Measurements from ENCODE around the gene FIGNL2.

The FIGNL2 gene

DNA sequence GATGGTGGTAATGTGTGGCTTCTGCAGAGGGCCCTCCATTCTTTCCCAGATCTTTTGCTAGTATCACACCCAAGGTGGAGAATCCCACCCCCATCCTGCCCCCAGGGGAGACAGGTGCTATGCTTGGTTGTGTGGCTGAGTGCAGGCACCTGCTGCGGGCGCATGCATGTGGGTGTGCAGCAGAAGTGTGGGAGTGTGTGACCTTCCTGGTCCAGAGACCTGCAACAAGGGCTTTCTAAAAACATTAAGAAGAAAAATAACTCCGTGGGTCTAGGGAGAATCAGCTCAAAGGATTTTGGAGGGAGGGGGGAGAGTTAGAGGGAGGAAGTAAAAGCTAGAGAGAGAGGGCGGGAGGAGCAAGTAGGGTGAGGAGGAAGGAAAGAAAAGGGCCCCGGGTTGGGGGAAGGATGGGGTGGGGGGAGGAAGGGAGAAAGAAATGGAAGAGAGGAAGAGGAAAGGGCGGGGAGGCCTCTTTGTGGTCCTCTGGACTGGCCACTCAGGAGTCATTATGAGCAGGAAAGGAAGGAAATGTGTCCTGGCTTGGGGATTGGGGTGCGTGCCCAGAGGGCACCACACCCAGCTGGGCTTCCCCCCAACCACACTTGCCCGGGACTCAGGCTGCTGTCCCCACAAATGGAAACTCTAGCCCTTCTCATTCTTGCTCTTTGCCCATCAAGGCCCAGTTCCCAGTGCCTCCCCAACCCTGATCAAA lies 3.1 kb upstream of the FIGNL2 start:
- DNase-seq, result no peak

DNA sequence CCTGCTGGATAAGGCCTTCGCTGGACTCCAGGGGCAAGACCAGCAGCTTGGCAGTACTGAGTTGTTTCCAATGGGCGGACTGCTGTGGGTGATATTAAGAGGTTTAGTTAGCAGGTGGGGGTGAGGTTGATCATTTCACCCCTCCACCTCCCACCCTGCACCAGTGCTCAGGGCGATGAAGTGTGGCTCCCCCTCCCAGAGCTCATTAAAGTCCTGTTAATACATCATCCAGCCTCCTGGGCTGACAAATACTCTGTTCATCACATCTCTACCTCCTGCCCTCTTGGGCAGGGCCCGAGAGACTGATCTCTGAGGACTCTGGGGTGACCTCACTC lies 2.4 kb upstream of the FIGNL2 start:
- no peak for DNase-seq

DNA sequence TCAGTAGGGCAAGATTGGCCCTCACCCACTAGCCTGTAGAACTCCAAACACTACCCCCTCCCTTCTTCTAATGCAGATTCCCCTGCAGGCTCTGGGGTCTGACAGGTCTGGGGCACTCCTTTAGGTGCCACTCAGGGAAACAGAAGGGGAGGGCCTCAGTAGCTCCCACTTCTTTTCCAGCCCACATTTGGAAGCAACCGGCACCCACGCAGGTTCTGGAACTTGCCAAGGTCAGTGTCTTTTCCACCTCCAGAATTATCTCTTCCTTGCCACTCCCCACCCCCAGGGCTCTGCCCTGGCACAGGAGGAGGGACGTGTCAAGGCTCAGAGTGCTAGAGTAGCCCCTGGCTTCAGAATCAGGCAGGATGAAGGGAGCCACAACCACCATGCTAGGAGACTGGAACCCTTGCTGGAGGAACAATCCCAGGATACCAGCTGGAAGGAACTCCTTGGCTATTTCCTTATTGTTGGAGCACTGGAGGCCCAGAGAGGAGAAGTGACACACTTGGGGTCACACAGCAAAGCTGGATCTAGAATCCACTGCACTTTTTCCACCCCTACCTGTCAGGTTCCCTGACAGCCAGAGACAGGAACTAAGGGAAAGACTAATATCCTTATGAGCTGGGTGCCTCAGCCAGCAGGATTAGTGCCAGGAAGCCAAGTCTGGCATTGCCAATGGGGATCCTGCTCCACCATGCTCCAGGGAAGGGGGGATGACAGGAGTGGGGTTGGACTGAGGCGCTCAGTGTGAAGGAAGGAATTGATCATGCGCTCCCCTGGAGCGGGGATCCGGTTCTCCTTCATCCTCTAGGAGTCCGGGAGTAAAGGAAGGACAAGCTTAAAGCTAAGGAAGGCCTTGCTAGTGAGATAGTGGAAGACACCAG lies 1.8 kb upstream of the FIGNL2 start:
- no peak for DNase-seq

DNA sequence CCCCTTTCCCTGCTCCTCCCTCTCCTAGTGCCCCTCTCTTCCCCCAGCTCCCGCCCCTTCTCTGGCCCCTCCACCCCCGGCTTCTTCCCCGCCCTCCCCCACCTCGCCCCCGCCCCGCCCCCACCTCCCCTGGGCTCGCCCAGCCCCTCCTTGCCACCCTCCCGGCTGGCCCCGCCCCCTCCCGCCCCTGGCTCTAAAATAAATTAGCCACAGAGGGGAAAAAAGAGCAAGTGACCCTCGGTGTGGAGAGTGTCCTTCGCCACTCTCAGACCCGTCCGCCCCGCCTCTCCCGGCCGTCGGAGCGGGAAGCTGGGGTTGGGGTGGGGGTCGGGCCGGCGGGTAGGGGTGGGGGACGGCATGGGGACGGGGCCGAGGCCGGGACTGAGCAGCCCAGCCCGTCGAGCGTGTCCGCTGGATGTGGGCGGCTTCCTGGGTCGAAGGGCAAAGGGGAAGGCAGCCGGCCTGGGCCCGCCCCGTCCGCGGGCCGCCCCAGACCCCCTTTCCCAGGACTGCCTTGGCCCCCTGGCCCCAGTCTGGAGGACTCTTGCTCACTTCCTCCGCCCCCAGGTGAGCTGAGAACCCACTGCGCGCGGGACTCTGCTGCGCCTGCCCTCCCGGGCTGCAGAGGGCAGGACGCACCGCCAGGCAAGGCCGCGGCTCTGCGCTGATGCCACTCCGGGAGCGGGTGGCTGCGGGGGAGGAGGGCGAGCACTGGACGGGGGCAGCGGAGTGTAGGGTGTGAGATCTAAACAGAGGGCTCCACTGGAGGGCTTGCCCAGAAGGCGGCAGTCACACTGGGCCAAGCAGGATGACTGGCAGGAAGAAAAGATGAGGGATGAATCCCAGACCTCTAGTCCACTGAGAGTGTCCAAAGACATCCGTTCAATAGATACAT lies 570 bp upstream of the FIGNL2 start:
- DNase-seq, result no peak

DNA sequence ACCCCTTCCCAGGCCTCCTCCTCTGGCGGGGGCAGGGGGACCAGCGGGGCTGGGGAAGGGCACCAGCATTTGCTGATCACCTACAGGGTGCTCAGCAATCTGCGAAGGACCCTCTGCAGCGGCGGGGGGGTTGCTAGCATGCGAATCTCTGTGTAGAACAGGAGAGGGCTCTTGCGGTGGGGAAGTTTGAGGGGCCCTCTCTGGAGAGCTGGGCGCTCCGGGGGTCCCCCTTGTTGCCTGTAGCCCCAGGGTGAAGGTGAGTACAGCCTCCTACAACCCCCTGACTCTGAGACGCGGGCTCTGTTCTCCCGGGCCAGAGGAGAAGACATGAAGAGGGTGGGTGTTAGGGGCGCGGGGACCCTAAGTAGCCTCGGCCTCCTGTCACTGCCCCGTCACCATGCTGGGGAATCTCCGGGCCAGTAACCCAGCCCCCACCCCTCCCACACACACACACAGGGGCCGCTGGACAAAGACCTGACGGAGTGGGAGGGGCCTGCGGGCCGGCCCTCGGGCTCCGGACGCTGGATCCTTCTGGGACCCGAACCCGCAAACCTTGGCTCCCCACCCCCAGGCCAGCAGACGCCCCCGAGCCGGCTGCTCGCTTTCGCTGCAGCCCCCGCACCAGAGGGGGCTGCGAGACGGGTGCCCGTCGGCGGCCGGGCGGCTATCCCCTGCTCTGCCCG lies 734 bp downstream of the FIGNL2 start:
- DNase-seq, result no peak

DNA sequence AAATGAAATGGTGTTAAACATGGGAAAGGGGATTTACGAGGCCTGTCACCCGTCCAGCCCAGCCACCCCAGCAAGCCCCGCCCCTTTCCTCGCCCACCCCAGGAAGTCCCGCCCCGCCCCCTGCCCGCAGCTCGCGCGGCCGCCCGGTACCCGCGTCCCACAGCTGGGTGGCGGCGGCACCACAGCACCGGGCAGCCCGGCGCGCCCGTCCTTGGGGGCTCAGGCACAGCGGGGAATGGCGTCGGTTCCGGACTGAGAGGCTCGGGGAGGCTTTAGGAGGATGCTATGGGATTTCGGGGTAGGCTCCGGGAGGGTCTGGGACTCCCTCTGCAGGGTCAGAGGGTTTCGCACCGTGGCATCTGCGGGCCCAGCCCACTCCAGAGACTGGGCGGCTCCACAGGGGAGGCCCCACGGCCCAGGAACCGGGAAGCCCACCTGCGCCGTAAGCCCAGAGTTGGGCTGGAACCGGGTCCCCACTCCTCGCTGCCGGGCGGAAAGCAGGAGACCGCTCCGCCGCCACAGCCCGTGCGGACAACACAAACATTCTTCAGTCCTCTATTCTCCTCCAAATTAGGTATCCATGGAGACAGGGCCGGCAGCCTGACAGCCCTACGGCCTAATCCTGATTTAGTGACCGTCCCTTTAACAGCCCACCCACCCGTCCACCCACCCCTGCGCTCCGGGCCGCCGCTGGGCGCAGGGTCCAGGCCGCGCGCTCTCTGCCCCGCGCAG lies 1.4 kb downstream of the FIGNL2 start:
- no peak for DNase-seq

DNA sequence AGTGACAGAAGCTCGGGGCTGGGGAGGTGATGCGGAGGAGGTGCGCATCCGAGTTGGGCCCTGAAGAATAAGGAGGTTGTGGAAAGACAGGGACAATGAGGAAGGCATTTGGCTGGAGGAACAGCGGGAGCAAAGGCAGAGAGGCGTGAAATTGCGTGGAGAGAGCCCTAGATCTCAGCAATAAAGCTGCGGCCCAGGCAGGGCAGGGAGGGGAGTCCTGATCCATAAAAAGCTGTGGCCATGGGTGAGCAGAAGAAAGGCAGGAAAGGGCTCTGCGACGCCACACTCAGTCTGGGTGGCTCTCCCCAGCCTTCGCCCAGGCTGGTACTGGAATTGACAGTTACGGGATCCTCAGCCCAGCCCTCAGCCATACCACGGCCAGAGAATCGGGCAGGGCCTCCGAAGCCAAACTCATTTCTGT lies 2.2 kb downstream of the FIGNL2 start:
- no peak for DNase-seq

DNA sequence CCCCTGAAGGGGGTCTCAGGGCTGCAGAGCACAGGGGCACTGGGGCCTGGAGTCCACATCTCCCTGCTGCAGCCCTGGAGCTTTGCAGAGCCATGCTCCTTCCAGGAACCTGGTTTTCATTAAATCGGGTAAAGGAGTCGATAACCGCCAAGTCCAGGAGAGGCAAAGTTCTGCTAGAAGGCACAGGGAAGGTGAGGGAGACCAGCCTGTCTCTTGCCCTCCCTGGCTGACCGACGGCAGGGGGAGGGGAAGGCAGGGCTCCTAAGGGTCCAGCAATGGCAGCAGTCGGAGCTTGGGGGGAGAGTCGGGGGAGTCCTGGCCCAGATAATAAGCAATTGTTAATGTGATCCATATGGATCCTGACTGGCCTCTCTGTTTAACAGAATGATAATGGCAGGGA lies 3.0 kb downstream of the FIGNL2 start:
- no peak for DNase-seq

DNA sequence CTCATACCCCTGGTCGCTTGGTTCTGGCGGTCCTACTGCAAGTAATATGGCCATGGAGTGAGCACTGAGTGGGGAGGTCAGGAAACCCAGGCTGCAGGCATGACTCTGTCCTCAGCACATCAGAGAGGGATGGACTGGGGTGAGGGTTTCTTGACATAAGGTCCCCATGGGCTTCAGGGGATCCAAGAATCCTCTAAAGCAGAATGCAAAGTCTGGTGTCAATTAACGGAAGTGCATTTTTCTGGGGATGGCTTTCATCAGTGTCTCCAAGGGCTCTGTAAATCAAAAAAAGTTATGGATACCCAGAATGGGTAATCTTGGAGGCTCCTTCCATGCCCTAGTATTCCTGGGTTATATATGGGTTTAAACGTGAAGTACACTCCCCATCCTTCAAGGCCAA lies 3.7 kb downstream of the FIGNL2 start:
- DNase-seq, result no peak

DNA sequence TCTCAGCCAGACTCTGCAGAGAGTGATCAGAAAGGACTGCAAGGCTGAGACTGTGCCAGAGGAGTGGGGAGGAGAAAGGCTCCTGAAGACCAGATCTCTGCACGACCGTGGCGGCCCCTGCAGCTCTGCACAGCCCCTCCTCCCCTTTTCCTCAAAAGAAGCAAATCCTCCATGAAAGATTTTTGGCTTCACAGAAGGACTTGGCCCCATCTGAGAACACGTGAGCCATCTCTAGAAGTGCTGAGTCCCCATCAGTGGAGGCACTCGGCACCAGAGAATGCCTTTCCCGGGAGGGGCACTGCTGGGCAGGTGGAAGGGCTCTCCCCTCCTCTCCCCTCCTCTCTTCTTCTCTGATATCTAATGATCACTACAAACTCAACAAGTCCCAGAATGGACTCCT lies 6.8 kb downstream of the FIGNL2 start:
- no peak for DNase-seq

DNA sequence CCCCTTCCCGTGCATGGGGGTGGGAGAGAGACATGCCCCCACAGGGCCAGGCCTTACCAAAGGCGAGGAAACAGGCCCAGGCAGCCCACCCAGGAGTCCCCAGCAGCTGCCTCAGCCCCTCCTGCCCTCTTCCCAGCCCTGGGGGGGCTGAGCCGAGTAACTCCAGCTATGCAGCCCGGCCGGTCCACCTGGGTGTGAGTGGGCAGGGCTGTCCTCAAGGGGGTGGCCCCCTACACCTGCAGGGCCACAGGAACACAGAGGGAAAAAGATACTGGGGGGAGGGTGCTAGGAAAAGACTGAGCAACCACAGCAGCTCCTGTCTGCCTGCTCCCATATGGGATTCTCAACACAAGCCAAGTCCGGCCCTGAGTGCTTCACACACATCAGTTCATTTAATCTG lies 7.6 kb downstream of the FIGNL2 start:
- DNase-seq, result no peak

DNA sequence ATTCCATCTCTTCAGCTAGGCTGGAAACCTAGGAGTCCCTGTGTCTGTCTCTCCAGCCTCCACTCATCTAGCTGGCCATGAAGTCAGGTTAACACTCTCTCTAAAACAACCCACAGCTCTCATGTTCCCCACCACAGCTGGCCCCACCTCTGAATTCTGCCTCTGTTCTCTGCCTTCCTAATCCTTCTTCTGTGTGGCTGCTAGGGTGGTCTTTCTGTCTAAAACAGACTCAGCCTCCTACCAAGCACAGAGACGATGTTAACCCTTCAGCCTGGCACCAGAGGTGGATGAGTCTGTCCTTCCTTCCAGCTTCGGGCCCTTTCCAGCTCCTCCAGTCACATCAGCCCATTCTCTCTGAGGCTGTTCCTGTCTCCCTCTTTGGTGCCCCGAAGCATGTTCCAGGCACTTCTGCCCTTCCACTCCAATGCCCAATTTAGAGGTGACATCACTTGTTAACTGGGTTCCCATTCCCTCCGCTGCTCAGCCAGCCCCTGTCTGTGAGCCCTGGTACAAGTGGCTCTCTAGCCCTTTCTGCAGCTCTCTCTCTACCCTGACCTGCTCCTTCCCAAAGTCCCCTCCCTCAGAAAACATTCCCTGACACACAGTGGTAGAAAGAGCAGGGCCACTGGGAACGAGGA lies 9.1 kb downstream of the FIGNL2 start:
- DNase-seq, result no peak

DNA sequence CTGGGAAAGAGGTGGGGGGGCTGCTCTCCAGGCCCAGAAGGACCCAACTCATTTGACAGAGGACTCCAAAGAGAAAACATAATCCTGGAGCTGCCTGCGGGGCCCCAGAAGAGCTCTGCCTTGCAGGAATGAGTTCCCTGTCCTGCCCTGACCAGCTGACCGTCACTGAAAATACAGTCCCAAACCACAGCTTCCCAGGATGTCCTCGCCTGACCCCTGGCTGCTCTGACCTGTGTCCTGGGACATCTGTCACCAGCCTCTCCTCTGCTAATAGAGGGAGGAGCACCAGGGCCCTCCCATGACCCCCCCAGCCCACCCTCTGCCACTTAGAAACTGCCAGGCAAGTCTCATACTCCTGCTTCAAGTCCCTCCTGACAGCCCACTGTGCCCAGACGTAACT lies 9.8 kb downstream of the FIGNL2 start:
- no peak for DNase-seq

DNA sequence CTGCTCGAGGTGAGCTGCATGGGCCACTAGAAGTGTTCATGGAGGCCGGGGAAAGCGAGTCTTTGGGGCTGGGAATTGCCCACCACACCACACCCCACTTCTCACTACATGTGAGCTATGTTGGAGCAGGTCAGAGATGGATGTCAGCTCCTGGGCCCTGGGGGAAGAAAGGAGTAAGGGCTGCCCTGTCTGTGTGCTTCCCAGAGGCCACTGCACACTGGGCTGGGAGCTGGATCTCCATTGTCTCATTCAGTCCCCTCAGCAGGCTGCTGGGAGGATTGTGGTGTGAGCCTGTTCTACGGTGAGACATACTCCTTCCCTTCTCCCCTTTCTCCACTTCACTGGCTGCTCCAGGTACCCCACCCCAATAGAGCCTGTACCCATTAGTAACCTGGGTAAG lies 10.5 kb downstream of the FIGNL2 start:
- DNase-seq, result no peak

DNA sequence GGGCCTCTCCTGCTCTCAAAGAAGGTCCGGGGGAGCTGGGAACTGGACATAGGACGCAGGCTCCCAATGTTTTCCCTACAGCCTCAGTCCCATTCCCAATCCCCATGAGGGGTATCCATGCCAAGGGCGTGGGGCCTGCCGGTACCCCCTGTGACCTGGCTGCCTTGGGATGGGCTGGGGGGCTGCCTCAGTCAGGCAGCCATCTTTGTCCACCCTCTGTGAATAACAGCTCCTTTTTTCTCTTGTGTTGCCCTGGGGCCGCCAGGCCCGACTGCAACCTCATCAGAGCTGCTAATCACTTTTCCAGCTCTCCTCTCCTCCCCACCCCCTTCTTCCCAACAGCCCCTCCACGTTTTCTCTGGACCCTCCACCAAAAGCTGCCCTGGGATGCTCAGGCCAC lies 11.2 kb downstream of the FIGNL2 start:
- DNase-seq, result no peak

DNA sequence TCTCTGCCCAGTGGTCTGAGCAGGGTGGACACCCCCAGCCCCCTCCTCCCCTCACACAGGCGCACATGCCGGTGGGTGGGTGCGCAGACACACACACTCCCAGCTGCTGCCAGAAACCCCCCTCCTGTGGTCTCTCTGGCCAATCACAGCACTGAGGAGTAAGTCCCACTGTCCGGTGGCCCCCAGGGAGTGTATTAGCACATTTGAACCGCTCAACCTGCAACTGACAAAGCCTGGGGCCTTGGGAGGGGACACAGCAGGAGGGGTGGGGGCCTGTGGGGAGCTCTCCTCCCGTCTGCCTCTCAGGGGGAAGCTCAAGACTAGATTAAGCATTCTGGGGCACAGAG lies 11.7 kb downstream of the FIGNL2 start:
- DNase-seq, result no peak

DNA sequence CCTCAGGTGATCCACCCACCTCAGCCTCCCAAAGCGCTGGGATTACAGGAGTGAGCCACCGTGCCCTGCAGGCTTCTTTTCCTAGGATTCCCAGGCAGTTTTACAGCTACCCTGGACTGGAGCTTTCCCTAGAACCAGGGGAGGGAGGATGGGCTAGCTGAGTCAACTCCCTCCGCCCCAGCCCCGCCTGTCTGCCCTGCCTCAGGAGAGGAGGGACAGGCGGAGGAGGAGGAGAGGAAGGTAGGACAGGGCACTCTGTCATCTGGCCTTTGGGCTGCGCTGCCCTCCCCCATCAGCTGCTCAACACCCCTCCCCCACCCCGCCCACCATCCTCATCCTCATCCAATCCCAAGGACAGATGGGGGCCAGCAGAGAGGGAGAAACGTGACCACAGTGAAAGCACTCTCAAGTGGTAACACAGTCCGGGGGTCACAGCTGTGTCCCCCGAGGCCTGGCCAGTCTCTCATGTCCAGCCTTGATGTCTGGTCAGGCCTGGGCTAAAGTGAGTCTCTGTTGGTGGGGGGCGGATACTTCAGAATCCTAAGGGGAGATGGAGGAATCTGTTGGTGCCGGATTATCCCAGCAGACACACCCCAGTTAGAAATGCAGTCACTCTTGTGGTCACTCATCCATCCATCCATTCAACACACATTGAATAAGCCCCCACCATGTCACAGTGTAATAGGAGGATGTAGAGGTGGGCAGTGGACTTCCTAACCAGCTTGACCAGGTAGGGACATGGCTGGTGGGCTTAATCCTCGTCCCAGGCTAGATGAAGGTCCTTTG lies 12.3 kb downstream of the FIGNL2 start:
- no peak for DNase-seq

DNA sequence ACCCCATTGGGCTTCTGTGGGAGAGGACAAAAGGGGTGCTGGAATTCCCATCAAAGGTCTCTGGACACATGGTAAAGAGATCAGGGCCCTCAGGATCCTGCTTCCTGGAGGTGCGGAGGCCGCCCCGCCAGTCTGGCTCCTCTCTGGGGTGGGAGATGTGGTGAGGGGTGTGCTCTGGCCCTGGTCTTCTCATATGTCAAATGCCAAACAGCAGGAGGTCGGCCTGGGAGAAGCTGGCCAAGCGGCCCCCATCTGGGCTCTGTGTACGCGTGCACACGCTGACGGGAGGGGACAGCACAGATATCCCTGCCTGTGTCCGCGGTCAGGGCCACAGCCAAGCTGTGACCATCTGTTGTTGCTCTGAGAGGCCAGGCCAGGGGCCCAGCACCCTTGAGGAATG lies 14.1 kb downstream of the FIGNL2 start:
- no peak for DNase-seq

DNA sequence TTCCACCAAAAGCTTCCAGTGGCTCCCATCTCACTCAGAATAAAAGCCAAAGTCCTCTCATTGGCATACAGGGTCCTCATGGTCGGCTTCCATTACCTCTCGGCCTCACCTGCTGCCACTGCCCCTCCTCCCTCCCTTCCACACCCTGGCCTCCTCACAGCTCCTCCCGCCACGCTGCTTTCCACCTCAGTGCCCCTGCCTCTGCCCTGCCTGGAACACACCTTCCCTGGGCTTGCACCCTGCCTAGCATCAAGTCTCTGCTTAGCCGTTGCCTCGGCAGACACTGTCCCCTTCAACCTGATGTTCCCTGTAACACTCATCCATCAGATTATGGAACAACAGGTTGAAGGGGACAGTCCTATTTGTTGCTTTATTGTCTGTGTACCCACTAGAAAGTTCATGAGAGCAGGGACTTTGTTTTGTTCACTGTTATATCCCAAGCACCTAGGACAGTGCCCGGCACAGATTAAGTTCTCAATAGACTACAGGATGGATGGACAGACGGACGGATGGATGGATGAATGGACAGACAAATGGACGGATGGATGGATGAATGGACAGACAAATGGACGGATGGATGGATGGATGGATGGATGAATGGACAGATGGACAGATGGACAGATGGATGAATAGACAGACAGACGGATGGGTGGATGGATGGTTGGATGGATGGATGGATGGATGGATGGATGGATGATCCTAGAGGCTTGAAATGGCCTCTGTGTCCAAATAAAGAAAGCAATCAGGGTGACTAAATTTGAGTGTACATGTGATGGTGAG lies 14.9 kb downstream of the FIGNL2 start:
- no peak for DNase-seq

Measured in bone marrow (tissue), 2 donors.